Measurements from ENCODE around the gene NFKBIL1. TPM values are rescaled to one million over a fixed set of nuclear protein-coding genes. Genes with fewer than 3 reads are reported as not detected.
A peak's percentile ranks its signal among the peaks of the same experiment; 100 is the strongest.

The NFKBIL1 gene
- total and polyA plus RNA-seq, 2 of the 4 experiments (the other 2 are of a cell fraction) = 7.8 to 10.8 TPM

- Histone ChIP-seq H2AK5ac (ENCODE audit: low read depth, low read length) (peak overlapping the region; percentile 74), H3K23ac (ENCODE audit: low read depth, low read length) (no peak overlapping the region; the same call in 1 of the 2 replicates), H4K5ac (ENCODE audit: low read depth, low read length) (no peak overlapping the region), H3K4me1 (ENCODE audit: control insufficient read depth, insufficient read depth, low read length) (peaks cover 10% of the 10 kb centered on the region), H2BK15ac (ENCODE audit: low read depth, low read length) (peak overlapping the region; percentile 75; the same call in 2 of the 3 replicates), H2BK20ac (ENCODE audit: low read depth, low read length) (peak overlapping the region; percentile 71; the same call in 1 of the 2 replicates), H3K27me3 (ENCODE audit: control insufficient read depth, insufficient read depth, low read length) (no peaks in the 10 kb centered on the region), H3K4ac (ENCODE audit: low read depth, low read length) (peak overlapping the region; percentile 77), H3K4me2 (ENCODE audit: low read depth, low read length) (no peak overlapping the region), H3K9ac (ENCODE audit: low read depth, low read length) (no peak overlapping the region), H3K27ac (ENCODE audit: insufficient read depth, low read length) (peak overlapping the region; percentile 8), H4K91ac (ENCODE audit: insufficient read depth, low read depth, low read length) (peak overlapping the region; percentile 30), H3K9me3 (ENCODE audit: control insufficient read depth, insufficient read depth, low read length) (no peaks in the 10 kb centered on the region), H3K56ac (ENCODE audit: extremely low read depth, insufficient read depth, low read length) (no peak overlapping the region), H3K36me3 (ENCODE audit: control insufficient read depth, insufficient read depth, low read length) (peaks cover 18% of the 10 kb centered on the region), H3K4me3 (ENCODE audit: insufficient read depth, low read depth, low read length) (no peak overlapping the region), H4K8ac (ENCODE audit: low read depth in 2 of 2, low read length in 2 of 2) (peak overlapping the region; percentile 32 to 76; a peak in 2 of 4 replicates), H3K14ac (replicated peaks; ENCODE audit: low read depth, low read length) (peak overlapping the region; percentile 47), H4K20me1 (ENCODE audit: insufficient read depth, low read length) (peaks cover 28% of the 10 kb centered on the region), H2AFZ (replicated peaks; ENCODE audit: low read length, poor library complexity) (no peak overlapping the region), H3K9me1 (ENCODE audit: insufficient read depth, low read length) (peaks cover 16% of the 10 kb centered on the region), H3K79me1 (ENCODE audit: low read depth in 1 of 2, low read length in 2 of 2) (peaks cover 3 to 22% of the 10 kb centered on the region in 2 experiments; a peak in 1 of 4 replicates), H2AK9ac (replicated peaks; ENCODE audit: low read depth, low read length, poor library complexity) (no peak overlapping the region), H3K18ac (ENCODE audit: low read depth, low read length) (no peak overlapping the region; the same call in 1 of the 2 replicates), H2BK120ac (ENCODE audit: low read depth, low read length) (peak overlapping the region; percentile 33), H2BK5ac (ENCODE audit: low read depth, low read length, poor library complexity, severe bottlenecking) (peak overlapping the region; percentile 46)
- dilution Hi-C loops (cut with HindIII; ENCODE audit: low sequenced_read_pairs, unreplicated experiment) (no loop called here), in situ Hi-C loops (cut with MboI; ENCODE audit: low sequenced_read_pairs) (no loop called here), intact Hi-C loops (cut with micrococcal nuclease) (loop anchor here (5.0 kb wide), 1 partner anchor 33 kb away; no protein-coding TSS in a partner anchor)
- no TSS peak for BruUV-seq (replicated peaks)
- TF ChIP-seq CEBPB (IDR thresholded peaks at IDR 0.05; ENCODE audit: low read depth, low read length) (no peak), RCOR1 (IDR thresholded peaks at IDR 0.05; ENCODE audit: insufficient replicate concordance, low read length) (no peak), FOS (IDR thresholded peaks at IDR 0.05; ENCODE audit: low read depth, low read length) (no peak), ELK1 (IDR thresholded peaks at IDR 0.05; ENCODE audit: borderline replicate concordance, low read depth, low read length) (no peak), RFX5 (IDR thresholded peaks at IDR 0.05; ENCODE audit: low read depth, low read length) (no peak), MAZ (IDR thresholded peaks at IDR 0.05; ENCODE audit: borderline replicate concordance, low read depth, low read length) (no peak), USF2 (IDR thresholded peaks at IDR 0.05; ENCODE audit: low read depth, low read length) (no peak), SMC3 (IDR thresholded peaks at IDR 0.05; ENCODE audit: low read depth, low read length) (no peak), MXI1 (IDR thresholded peaks at IDR 0.05; ENCODE audit: borderline replicate concordance, low read depth, low read length) (no peak), CTCF (conservative IDR thresholded peaks at IDR 0.05; ENCODE audit: low read depth, low read length) (no peak), RAD21 (IDR thresholded peaks at IDR 0.05; ENCODE audit: low read length) (no peak), NFE2L2 (IDR thresholded peaks at IDR 0.05; ENCODE audit: low read depth, low read length) (no peak), BHLHE40 (IDR thresholded peaks at IDR 0.05; ENCODE audit: low read depth, low read length) (no peak), POLR2A (IDR thresholded peaks at IDR 0.05; ENCODE audit: low read depth, low read length) (no peak), CHD1 (IDR thresholded peaks at IDR 0.05; ENCODE audit: low read depth, low read length) (no peak), MAFK (IDR thresholded peaks at IDR 0.05; ENCODE audit: low read depth, low read length) (no peak)
- POLR2A ChIA-PET (ENCODE audit: unreplicated experiment) = no interaction called here
- ATAC-seq (ENCODE audit: low read depth) (no peak), DNase-seq (no peak)
- CTCF ChIA-PET = no interaction called here
- WGBS, 2 experiments (ENCODE audit: extremely low coverage in 2 of 2, insufficient read length in 1 of 2) = no CpG with 5 or more reads among the region's 8 CpGs
Observed at GRCh38 chr6:31525553-31525931, 21.9 kb upstream of the NFKBIL1 start.

All from IMR-90 (cell line).